B cell (primary cell): Measurements from ENCODE around the gene CTNNBL1. TPM values are rescaled to one million over a fixed set of nuclear protein-coding genes. Genes with fewer than 3 reads are reported as not detected.

ENCODE experiments used
- ATAC-seq: fragments of 200-7000 bp; cut with Tn5 transposase; one replicate; pipeline ENCODE4 v1.10.0; 2021; ENCODE audit warnings: low read depth, mild to moderate bottlenecking, moderate number of reproducible peaks, moderate library complexity
- CTCF ChIA-PET: fragments of 350-600 bp; sonication (Branson Sonifier 250); formaldehyde crosslinking; loops from one replicate; lab custom pipeline; 2021; ENCODE audit warnings: antibody characterized with exemption, inconsistent platforms; lab: Charles Lee
- POLR2A ChIA-PET: fragments of 350-600 bp; sonication (Branson Sonifier 250); formaldehyde crosslinking; loops from one replicate; lab custom pipeline; 2021; ENCODE audit warnings: antibody characterized with exemption; lab: Charles Lee
- DNase-seq: peaks from one replicate; pipeline ENCODE4 v3.0.0; 2013
- H2AFZ ChIP-seq: 2 replicates; pipeline ENCODE4 v1.6.1; 2012; ENCODE audit warnings: mild to moderate bottlenecking, low read depth, low read length; ENCODE audit not compliant: insufficient read depth, poor library complexity, severe bottlenecking
- H3K27ac ChIP-seq, 2 donors: 1 replicate in 1 of 2; 2 replicates in 1 of 2; pipeline ENCODE4 v1.5.1; 2012 to 2013; ENCODE audit warnings: low read length in 2 of 2, mild to moderate bottlenecking in 2 of 2, moderate library complexity in 1 of 2
- H3K27me3 ChIP-seq, 4 experiments: fragments of 200-600 bp in 1 of 4; sonication (generic) in 1 of 4; replicated peaks in 1 of 4; 1 replicate in 2 of 4; 2 replicates in 2 of 4; pipeline versions ENCODE4 v1.6.1 to v1.7.0; 2013 to 2016; ENCODE audit warnings: low read length in 3 of 4, mild to moderate bottlenecking in 2 of 4, mixed read lengths in 1 of 4, moderate library complexity in 1 of 4; ENCODE audit not compliant: insufficient read depth in 4 of 4, control insufficient read depth in 3 of 4; ENCODE audit errors: control extremely low read depth in 1 of 4
- H3K36me3 ChIP-seq, 2 experiments: replicated peaks in 1 of 2; 1 replicate in 1 of 2; 2 replicates in 1 of 2; pipeline versions ENCODE4 v1.6.1 to v1.7.1; 2013; ENCODE audit warnings: low read length in 1 of 2; ENCODE audit not compliant: insufficient read depth in 2 of 2, control insufficient read depth in 1 of 2; ENCODE audit errors: control extremely low read depth in 1 of 2, extremely low read depth in 1 of 2
- H3K4me1 ChIP-seq, 2 donors: fragments of 200-600 bp in 1 of 2; sonication (generic) in 1 of 2; 1 replicate in 1 of 2; 2 replicates in 1 of 2; pipeline versions ENCODE4 v1.5.1 to v1.6.1; 2013 to 2017; ENCODE audit warnings: low read length in 2 of 2; ENCODE audit not compliant: control insufficient read depth in 2 of 2, insufficient read depth in 2 of 2
- H3K4me2 ChIP-seq: replicated peaks from 2 replicates; pipeline ENCODE3; 2012; ENCODE audit warnings: mild to moderate bottlenecking, low read depth, low read length; ENCODE audit not compliant: poor library complexity, severe bottlenecking
- H3K4me3 ChIP-seq, 5 experiments: fragments of 200-600 bp in 1 of 5; sonication (generic) in 1 of 5; 1 replicate in 3 of 5; 2 replicates in 2 of 5; pipeline versions ENCODE4 v1.5.1 to v1.7.0; 2011 to 2016; ENCODE audit warnings: low read length in 4 of 5, mild to moderate bottlenecking in 4 of 5, low read depth in 2 of 5, control low read depth in 1 of 5, moderate library complexity in 1 of 5; ENCODE audit not compliant: insufficient read depth in 1 of 5; ENCODE audit errors: control extremely low read depth in 1 of 5, extremely low read depth in 1 of 5
- H3K79me2 ChIP-seq: fragments of 200-600 bp; sonication (generic); one replicate; pipeline ENCODE4 v1.6.0; 2016; ENCODE audit warnings: low read length; ENCODE audit not compliant: control insufficient read depth, insufficient read depth
- H3K9ac ChIP-seq: fragments of 200-600 bp; sonication (generic); 2 replicates; pipeline ENCODE4 v1.6.1; 2017; ENCODE audit warnings: mild to moderate bottlenecking, low read length, moderate library complexity
- H3K9me3 ChIP-seq, 3 donors: one replicate each; pipeline versions ENCODE4 v1.6.1 to v1.7.1; 2013; ENCODE audit warnings: low read length in 2 of 3; ENCODE audit not compliant: control insufficient read depth in 2 of 3, insufficient read depth in 1 of 3; ENCODE audit errors: control extremely low read depth in 1 of 3
- H4K20me1 ChIP-seq: 2 replicates; pipeline ENCODE4 v1.6.0; 2012; ENCODE audit warnings: mild to moderate bottlenecking, low read length; ENCODE audit not compliant: insufficient read depth, control insufficient read depth, poor library complexity, severe bottlenecking
- H3K27ac Mint-ChIP-seq: one replicate; pipeline ENCODE4 v1.8.0; 2021; ENCODE audit warnings: mixed read lengths
- H3K27me3 Mint-ChIP-seq: one replicate; pipeline ENCODE4 v1.8.0; 2021; ENCODE audit warnings: mixed read lengths
- H3K4me1 Mint-ChIP-seq: one replicate; pipeline ENCODE4 v1.8.0; 2021; ENCODE audit warnings: mixed read lengths
- H3K4me3 Mint-ChIP-seq: one replicate; pipeline ENCODE4 v1.8.0; 2021; ENCODE audit warnings: mixed read lengths
- H3K9me3 Mint-ChIP-seq: one replicate; pipeline ENCODE4 v1.8.0; 2022; ENCODE audit warnings: mixed read lengths; ENCODE audit not compliant: insufficient read depth
- CTCF ChIP-seq: fragments of 200-600 bp; IDR thresholded peaks from one replicate; pipeline ENCODE4 v1.8.0; 2022; ENCODE audit warnings: antibody characterized with exemption, mild to moderate bottlenecking
- EZH2 ChIP-seq: IDR thresholded peaks from 2 replicates; pipeline ENCODE4 v1.6.1; 2012; ENCODE audit warnings: borderline replicate concordance, low read depth, mild to moderate bottlenecking, moderate library complexity, low read length; ENCODE audit not compliant: insufficient read depth, poor library complexity, severe bottlenecking
- WGBS: methylation state at CpG from one replicate; pipeline ENCODE4 v1.1.5; 2013; ENCODE audit warnings: missing lambda C conversion rate; ENCODE audit not compliant: insufficient coverage; 5-methylcytosine and 5-hydroxymethylcytosine counted together
- intact Hi-C: fragments of 100-400 bp; cut with micrococcal nuclease; formaldehyde crosslinking; loops from one replicate; pipeline ENCODE4 v1.10.0; 2022
- polyA plus RNA-seq: library from polyadenylated mRNA; depleted of rRNA; stranded (reverse); fragments of >200 nt; gene quantifications from 2 replicates; pipeline ENCODE4 v1.2.3, GENCODE V29; 2012
- total RNA-seq, 2 donors: library from RNA; stranded (reverse); fragments of 120-200 nt in 1 of 2; gene quantifications; 1 replicate in 1 of 2; 2 replicates in 1 of 2; pipeline versions ENCODE4 v1.2.3 to v1.2.4, GENCODE V29; 2013 to 2022

CTNNBL1 gene
- total and polyA plus RNA-seq, 2 donors (not counting 1 experiment from before 2014, with no cell fraction given), result 25.3 to 64.7 TPM

- H3K27ac Mint-ChIP-seq, result no peak overlapping the region
- intact Hi-C loops, result loop anchor here (5.0 to 10.0 kb wide), 2 partner anchors 45 to 233 kb away; no protein-coding TSS in a partner anchor
- H3K27ac ChIP-seq, result no peak overlapping the region
- no peaks in the 10 kb centered on the region for H3K27me3 ChIP-seq
- ChIA-PET CTCF (no interaction called here), POLR2A (no interaction called here)
- H3K4me3 Mint-ChIP-seq, result no peak overlapping the region
- H3K4me1 ChIP-seq, result peaks cover 4 to 8% of the 10 kb centered on the region in 2 donors
- no peaks in the 10 kb centered on the region for H3K9me3 Mint-ChIP-seq
- no peak overlapping the region for H3K4me2 ChIP-seq
- no peak overlapping the region for H3K9ac ChIP-seq
- H4K20me1 ChIP-seq, result no peaks in the 10 kb centered on the region
- 97% methylated on average over 4 of the region's 5 CpGs for WGBS
- peaks cover 3 to 29% of the 10 kb centered on the region in 2 experiments for H3K36me3 ChIP-seq
- DNase-seq (no peak), ATAC-seq (no peak)
- H3K4me1 Mint-ChIP-seq, result peaks cover 24% of the 10 kb centered on the region
- H3K79me2 ChIP-seq, result peaks cover 14% of the 10 kb centered on the region
- H2AFZ ChIP-seq, result no peak overlapping the region
- H3K27me3 Mint-ChIP-seq, result no peaks in the 10 kb centered on the region
- no peaks in the 10 kb centered on the region for H3K9me3 ChIP-seq
- no peak overlapping the region for H3K4me3 ChIP-seq
- TF ChIP-seq EZH2 (no peak), CTCF (no peak)
Measured at GRCh38 chr20:37759761-37760209, 66.0 kb downstream of the CTNNBL1 start.

- no peak overlapping the region for H3K4me2 ChIP-seq
- no peak overlapping the region for H2AFZ ChIP-seq
- H3K9me3 ChIP-seq, result no peaks in the 10 kb centered on the region
- ATAC-seq, result no peak
- Mint-ChIP-seq H3K27me3 (no peaks in the 10 kb centered on the region), H3K9me3 (no peaks in the 10 kb centered on the region), H3K27ac (no peak overlapping the region), H3K4me1 (peaks cover 24% of the 10 kb centered on the region), H3K4me3 (no peak overlapping the region)
- no peak overlapping the region for H3K9ac ChIP-seq
- peaks cover 4 to 8% of the 10 kb centered on the region in 2 donors for H3K4me1 ChIP-seq
- POLR2A ChIA-PET, result no interaction called here
- no peaks in the 10 kb centered on the region for H3K27me3 ChIP-seq
- intact Hi-C loops, result no loop called here
- CTCF ChIA-PET, result no interaction called here
- no peak for DNase-seq
- H4K20me1 ChIP-seq, result no peaks in the 10 kb centered on the region
- H3K27ac ChIP-seq, result no peak overlapping the region
- no peak overlapping the region for H3K4me3 ChIP-seq
- 100% methylated on average over 1 of the region's 2 CpGs for WGBS
- H3K36me3 ChIP-seq, result peaks cover 3 to 34% of the 10 kb centered on the region in 2 experiments
- H3K79me2 ChIP-seq, result peaks cover 14% of the 10 kb centered on the region
- TF ChIP-seq EZH2, result no peak
- no peak for TF ChIP-seq CTCF
Measured at GRCh38 chr20:37760322-37760721, 66.5 kb downstream of the CTNNBL1 start.
